Activated CD4-positive, alpha-beta T cell treated with anti-CD3 and anti-CD28 coated beads, Interleukin-2, amount 50 U/mL, for 24 hours (primary cell): ENCODE measurements around the gene GSTO2.
A peak's percentile ranks its signal among the peaks of the same experiment; 100 is the strongest.

Experiments used
- DNase-seq, 2 donors: peaks; one replicate each; pipeline ENCODE4 v3.0.0-alpha.2; 2020; ENCODE audit warnings: low read depth in 1 of 2, low spot score in 1 of 2

The GSTO2 gene

GRCh38 chr10:104324221-104324686 is 55.3 kb downstream of the GSTO2 start:
- no peak for DNase-seq

DNA sequence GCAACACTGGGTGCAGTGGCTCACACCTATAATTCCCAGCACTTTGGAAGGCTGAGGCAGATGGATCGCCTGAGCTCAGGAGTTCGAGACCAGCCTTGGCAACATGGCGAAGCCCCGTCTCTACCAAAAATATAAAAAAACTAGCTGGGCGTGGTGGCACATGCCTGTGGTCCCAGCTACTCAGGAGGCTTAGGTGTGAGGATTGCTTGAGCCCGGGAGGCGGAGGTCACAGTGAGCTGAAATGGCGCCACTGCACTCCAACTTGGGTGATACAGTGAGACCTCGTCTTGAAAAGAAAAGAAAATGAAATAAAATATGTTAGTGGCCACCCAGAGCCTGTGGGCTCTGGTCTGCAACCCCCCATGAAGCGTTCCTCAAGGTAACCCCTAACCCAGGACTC is 55.9 kb downstream of the GSTO2 start:
- DNase-seq: no peak

DNA sequence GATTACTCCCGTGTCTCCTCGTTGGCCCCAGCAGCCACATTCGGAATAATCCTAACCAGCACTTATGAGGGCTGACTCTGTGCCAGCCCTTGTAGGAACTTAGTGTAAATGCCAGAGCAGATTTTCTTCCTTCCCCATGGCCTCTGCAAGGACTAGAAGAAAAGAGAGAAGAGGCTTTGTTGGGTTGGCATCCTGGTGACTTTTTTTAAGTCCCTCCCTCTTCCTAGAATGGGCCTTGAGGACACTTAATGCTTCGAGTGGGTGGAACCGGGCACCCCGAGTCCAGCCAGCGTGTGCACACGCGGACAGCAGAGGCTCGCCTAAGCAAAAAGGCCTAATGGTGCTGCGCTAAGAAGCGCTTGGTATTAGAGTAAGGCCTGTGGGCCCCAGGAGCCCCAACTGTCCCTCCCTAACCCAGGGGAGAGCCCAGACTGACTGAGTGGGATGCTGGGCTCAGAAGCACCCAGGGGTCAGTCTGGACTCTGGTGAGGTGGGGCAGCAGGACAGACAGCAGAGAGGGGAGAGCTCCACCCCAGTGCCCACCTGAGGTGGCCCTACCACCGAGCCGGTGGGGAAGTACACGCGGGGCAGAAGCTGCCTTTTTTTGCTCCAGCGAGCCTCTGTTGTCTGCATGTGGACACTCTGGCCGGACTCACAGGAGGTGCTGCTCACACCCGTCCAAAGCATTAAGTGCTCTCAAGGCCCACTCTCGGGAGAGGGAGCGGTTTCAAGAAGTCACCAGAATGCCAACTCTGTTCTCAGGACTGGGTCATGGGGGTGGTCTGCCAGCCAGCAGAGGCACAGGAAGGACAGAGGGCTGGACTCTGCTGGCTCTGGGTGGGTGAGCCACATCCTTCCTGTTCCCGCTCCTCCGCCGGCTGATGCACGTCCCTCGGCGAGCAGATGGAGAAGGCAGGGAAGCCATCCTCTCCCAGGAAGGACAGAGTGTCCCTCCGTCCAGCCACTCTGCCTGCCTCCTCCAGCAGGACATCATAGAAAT is 56.8 kb downstream of the GSTO2 start:
- no peak for DNase-seq

- DNase-seq: no peak
These were observed 58.1 kb downstream of the GSTO2 start for GRCh38 chr10:104326991-104327610.

DNA sequence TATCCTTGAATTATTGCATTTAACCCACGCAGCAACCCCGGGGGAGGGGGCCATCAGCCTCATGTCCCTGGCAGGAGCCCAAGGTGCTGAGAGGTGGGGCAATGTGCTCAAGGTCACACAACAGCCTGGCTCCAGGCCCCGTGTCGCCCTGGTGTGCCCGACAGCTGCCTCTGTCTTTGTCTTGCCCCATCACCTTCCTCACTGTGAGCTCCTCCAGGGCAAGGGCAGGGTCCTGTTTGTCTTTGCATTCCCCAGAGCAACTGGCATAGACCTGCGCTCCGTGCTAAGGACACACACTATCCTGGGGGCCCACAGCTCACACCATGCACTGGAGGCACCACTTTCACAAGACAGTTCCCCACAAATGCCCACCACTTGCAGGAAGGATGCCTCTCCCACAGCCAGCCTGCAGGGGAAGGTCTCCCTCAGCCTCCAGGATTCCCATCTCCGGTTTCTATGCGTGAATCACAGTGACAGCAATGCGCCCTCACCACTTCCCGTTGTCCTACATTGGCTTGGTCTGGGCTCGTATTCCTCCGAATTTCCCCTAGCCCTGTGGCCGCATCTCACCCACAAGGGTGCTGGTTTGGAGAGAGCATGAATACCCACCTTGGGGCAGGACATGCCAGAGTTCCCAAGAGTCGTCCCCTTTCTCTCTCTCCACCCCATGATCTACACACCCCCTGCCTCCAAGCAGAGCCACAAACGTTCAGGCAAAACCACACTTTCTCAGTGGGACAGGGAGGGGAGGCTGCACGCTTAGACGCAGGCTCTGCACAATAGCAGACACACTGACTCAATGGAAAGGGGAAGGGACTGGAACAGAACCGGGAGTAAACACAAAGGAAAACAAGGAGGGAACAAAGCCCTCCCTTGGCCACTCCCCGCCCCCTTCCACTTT is 59.0 kb downstream of the GSTO2 start:
- no peak for DNase-seq

DNA sequence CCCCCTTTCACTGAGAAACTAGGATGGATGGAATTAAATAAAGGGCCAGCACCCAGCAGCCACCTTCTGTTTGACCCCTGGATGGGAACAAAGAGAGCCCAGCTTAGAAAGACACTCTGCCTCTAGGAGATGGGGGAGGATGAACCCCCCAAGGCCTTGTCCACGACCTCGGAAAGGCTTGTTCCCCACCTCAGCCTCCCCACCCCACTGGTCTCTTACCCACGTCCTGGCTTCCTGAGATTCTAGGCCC is 59.6 kb downstream of the GSTO2 start:
- no peak for DNase-seq

GRCh38 chr10:104328896-104329710 is 60.1 kb downstream of the GSTO2 start:
- peak; percentile 55 to 76 for DNase-seq

DNA sequence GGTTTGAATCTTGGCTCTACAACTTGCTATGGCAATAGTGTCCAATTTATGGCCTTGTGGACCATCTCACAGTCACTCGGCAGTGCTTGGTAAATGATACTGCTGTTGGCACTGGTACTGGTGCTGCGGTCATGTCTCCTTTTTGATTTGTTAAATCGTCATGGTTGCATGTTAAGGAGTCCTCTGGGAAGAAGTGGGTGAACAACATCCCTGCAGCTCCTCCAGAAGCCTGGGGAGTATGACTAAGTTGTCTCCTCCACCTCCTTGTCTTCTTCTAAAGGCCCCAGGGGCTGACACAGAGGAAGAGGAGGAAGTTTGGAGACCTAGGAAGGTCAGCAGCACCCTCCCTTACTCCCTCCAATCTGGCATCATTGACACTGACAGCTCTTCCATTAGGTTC is 60.8 kb downstream of the GSTO2 start:
- DNase-seq: no peak

- DNase-seq: no peak
These were observed 61.5 kb downstream of the GSTO2 start for GRCh38 chr10:104330168-104331110.

GRCh38 chr10:104331208-104331838 is 62.3 kb downstream of the GSTO2 start:
- DNase-seq: no peak

DNA sequence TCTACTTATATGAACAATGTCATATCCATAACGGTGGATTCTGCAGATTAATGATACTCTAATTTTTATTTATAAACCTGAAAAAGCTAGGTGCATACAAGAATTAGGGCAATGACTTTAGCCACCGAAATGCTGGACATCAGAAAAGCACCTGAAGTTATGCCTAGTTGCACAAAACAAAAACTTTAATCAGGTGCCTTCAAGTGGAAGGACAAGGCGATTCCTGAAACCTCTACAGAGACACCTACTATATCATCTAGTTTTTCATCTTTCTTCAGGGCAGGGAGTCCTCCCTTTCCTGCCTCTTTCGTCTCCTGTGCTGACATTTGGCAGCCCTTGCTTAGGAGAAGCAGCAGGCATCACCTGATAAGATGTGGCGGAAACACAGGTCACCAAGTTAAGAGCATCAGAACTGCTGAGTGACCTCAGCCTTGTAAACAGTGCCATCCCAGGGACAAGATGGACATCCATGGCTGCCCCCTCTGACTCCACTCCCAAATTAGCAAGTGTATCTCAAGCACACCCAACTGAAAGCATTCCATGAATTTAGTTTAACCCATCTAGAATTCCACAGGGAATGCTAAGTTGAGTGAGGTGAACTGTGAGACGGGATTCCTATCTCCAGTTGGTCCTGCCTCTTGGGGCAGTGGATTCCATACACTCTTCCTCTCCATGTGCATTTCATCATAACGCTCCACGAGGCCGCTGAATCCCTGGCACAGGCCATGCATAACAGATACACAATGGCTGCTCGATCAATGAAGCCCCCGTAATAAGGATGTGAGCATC is 63.5 kb downstream of the GSTO2 start:
- no peak for DNase-seq

DNA sequence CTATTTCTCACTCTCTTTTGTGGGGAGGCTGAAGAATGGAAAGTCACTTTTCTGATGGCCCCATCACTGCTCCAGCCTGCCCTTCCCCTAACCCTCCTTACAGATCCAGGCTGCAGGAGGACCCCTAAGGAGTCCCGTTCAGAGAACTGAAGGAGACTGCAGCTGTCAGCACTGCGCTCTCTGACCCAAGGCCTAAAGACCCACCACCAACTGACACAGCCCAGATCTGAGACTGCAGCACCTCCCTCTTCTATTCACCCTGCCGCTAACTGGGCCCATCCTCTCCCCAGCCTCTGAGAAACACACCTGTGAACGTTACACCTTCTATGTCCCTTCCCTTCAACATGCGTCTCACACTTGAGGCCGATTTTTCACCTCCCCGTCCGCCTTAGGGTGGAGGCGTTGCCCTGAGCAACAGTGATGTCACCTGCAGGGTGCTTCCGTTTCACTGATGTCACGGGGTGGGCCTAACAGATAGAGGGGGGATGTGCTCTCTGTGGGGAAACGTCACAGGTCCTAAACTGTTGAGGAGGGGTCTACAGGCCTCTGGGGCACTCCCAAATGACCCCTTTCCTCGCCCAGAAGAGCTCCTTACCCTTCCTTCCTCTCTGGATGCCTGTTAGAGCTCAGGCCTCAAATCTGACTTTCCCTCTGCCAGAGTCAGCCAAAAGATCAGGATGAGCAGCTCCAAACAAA is 64.2 kb downstream of the GSTO2 start:
- no peak for DNase-seq

- DNase-seq: no peak
These were observed 64.9 kb downstream of the GSTO2 start for GRCh38 chr10:104333728-104334373.

DNA sequence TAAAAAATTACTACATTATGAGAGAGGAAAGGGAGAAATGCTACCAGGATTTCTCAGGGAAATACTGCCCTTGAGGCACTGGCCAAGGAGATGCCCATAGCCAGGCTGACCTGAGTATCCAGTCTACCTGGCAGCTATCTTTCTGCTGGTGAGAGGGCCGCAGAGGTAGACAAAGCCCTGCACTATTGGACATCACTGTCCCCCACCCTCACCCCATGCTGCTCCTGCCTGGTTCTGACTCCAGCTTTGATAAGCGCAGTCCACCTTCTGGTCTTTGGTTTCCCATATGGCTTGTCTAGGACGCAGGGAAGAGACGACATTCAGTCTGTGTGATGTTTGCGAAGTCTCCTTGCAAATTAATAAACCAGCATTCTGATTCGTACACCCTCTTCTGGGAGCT is 65.6 kb downstream of the GSTO2 start:
- DNase-seq: no peak

- DNase-seq: no peak
These were observed 66.1 kb downstream of the GSTO2 start for GRCh38 chr10:104334965-104335650.

- DNase-seq: no peak
These were observed 68.0 kb downstream of the GSTO2 start for GRCh38 chr10:104336821-104337467.
